GM12892 (cell line): ENCODE data around the gene TMTC3.

Experiments used
- POLR2A ChIP-seq: IDR thresholded peaks from 2 replicates; pipeline ENCODE4 v1.6.1; 2011; ENCODE audit warnings: low read depth, low read length, control low read depth
- POLR2AphosphoS5 ChIP-seq: IDR thresholded peaks from 2 replicates; pipeline ENCODE4 v1.6.1; 2011; ENCODE audit warnings: low read depth, low read length, control low read depth
- TAF1 ChIP-seq: IDR thresholded peaks from 2 replicates; pipeline ENCODE4 v1.6.1; 2011; ENCODE audit warnings: low read depth, mild to moderate bottlenecking, control low read depth, low read length, borderline replicate concordance

DNA sequence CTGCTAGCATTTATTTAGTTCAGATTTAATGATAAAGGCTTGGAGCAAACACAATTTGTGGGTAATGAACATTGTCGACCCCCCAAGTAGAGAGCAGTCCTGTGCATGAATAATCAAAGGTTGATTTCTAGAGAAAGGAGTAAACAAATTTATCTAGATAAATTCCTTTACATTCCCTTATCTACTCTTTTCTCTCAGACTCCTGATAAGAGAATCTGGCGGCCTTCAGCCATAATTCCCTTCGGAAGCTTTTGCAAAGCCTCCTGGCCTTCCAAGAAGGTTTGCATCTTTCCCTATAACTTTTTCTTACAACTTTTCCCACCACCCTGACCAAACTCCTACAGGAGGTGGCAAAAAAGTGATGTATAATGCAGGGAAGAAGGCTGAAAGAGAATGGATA, 42.1 kb downstream of the TMTC3 start:
- TF ChIP-seq POLR2AphosphoS5 (no peak), POLR2A (no peak), TAF1 (no peak)
